Measurements from ENCODE around the gene CTNNAL1. TPM values are rescaled to one million over a fixed set of nuclear protein-coding genes. Genes with fewer than 3 reads are reported as not detected.

CTNNAL1 gene
- 143 and 157 TPM in 2 replicates for total RNA-seq

GRCh38 chr9:109012876-109013678 lies at the start of gene CTNNAL1:
Gene CTNNAL1 (minus strand): TSS chr9:109013499. CDS start chr9:109013442, 57 bp downstream.

DNA sequence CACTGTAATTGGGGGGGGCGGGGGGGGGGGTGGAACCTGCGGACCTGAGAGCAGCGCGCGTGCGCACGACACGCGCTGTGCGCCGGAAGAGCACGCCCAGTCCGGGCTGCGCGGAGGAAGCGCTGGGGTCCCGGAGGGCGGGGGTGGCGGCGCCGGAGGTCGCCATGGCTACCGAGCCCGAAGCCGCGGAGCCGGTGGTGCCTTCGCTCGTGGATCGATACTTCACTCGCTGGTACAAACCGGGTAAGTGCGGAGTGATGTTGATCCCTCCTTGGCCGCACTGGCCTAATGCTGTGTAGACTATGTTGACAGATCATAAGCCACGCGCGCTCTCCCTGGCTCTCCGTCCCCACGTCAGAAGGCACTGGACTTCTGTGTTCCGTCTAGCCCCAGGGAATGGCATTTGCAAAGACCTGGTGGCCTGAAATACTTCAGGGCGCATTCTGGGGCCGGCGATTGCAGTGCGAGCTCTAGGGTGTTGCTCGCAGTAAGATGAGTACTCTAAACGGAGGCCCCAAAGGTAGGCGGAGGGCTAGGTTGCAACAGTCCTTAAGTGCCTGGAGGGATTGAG lies 78.9 kb downstream of the CTNNAL1 start, which contains the start of gene ABITRAM:
ABITRAM (plus strand) TSS at position 78 of the 571 bp plus-strand sequence; CDS start at position 165, 87 bp downstream.

GRCh38 chr9:108933718-108934322 lies 79.5 kb downstream of the CTNNAL1 start, which contains the start of gene ELP1:
Gene ELP1 (minus strand): TSS chr9:108934124. CDS start chr9:108931146, 2,978 bp downstream.

Other genes with a start within 250 kb of the CTNNAL1 start
- under 0.01 TPM in 1 of 2 replicates, not detected in the other for gene ACTL7B, start 157.5 kb downstream of the CTNNAL1 start, total RNA-seq
- not detected in 2 replicates for gene ACTL7A, start 151.2 kb downstream of the CTNNAL1 start, total RNA-seq
- gene ELP1, start 79.4 kb downstream of the CTNNAL1 start, total RNA-seq, result 37.8 and 55.0 TPM in 2 replicates
- gene ABITRAM, start 79.1 kb downstream of the CTNNAL1 start, total RNA-seq, result 5.8 and 6.2 TPM in 2 replicates
- gene TMEM245, start 106.4 kb upstream of the CTNNAL1 start, total RNA-seq, result 56.7 and 71.0 TPM in 2 replicates
- gene FRRS1L, start 153.8 kb upstream of the CTNNAL1 start, total RNA-seq, result 0.19 and 0.28 TPM in 2 replicates

All from regular cardiac myocyte (primary cell).